ENCODE results near the gene ZNF586. TPM values are rescaled to one million over a fixed set of nuclear protein-coding genes. Genes with fewer than 3 reads are reported as not detected.

ZNF586 gene
- total and polyA plus RNA-seq, 10 of the 15 experiments (the other 5 are each of a cell fraction or from before 2014, with no cell fraction given), result 3.9 to 24.2 (median 15.0) TPM

DNA sequence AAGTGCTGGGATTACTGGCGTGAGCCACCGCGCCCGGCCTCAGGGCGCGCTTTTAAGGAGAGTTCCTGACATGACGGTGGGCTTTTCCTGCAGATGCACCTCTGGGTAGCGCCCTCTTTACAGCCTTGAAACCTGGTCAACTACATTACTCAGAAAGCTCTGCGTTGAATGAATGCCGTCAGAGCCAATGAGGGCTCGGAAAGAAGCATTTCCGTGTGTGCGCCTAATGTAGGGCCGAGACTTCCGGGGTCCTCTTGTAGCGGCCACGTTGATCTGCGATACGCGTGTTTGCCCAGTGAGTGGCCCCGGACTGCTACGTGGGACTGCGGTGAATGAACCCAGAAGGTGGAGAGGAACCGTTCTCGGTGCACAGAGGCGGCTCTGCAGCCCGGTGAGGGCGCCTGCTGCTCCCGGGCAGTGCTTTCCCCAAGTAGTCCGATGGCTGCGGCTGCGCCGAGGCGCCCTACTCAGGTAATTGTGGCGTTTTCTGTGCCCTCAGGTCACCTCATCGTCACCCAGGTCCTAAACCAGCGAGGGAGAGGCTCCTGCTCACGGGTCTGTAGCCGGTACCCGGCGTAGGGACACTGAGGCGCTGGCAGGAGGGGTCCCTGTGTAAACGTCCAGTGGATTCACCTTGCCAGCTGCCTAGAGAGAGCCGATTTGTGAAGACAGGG lies 50.1 kb downstream of the ZNF586 start:
- in situ Hi-C loops (cut with MboI), result loop anchor here (25.0 kb wide), 1 partner anchor 1682 kb away; the partner anchor contains the start of gene ZNF444
- RAD21 ChIA-PET (ENCODE audit: unreplicated experiment), result interaction anchor here (1.0 to 1.6 kb wide), 6 partner anchors 8 to 77 kb away, joined by 3 to 5 read pairs (median 4); partner anchors contain the start of gene ZNF586
- FAIRE-seq, result peak; percentile 81
- TF ChIP-seq SUZ12 (IDR thresholded peaks at IDR 0.05; ENCODE audit: unreplicated experiment) (no peak), ZNF207 (IDR thresholded peaks at IDR 0.05; ENCODE audit: borderline replicate concordance) (no peak; the same call in 1 of the 2 replicates), NFXL1 (IDR thresholded peaks at IDR 0.05; ENCODE audit: borderline replicate concordance) (no peak), SIX5 (IDR thresholded peaks at IDR 0.05; ENCODE audit: low read depth, low read length, severe bottlenecking) (peak; percentile 56), PAX8 (IDR thresholded peaks at IDR 0.05) (no peak), HDAC6 (IDR thresholded peaks at IDR 0.05; ENCODE audit: unreplicated experiment) (no peak), CHD2 (IDR thresholded peaks at IDR 0.05; ENCODE audit: borderline replicate concordance, low read depth, low read length) (peak; percentile 81; the same call in 1 of the 2 replicates), E2F4 (IDR thresholded peaks at IDR 0.05; ENCODE audit: low read depth, low read length) (no peak), CBX5 (IDR thresholded peaks at IDR 0.05; ENCODE audit: low read depth) (no peak), FOS (IDR thresholded peaks at IDR 0.05; ENCODE audit: borderline replicate concordance, extremely low read depth, insufficient read length) (no peak), POU2F2 (IDR thresholded peaks at IDR 0.05; ENCODE audit: borderline replicate concordance, low read depth, low read length) (0 out of 3 replicates have a peak, but pooled peaks have one; percentile 38), LARP7 (IDR thresholded peaks at IDR 0.05) (peak; percentile 70; the same call in 1 of the 2 replicates), CREB1 (IDR thresholded peaks at IDR 0.05; ENCODE audit: low read depth) (peak; percentile 79), NFIC (IDR thresholded peaks at IDR 0.05; ENCODE audit: low read depth, low read length) (no peak), TBL1XR1 (IDR thresholded peaks at IDR 0.05; ENCODE audit: low read depth, low read length) (no peak)
- TF ChIP-seq, protein P1, sequence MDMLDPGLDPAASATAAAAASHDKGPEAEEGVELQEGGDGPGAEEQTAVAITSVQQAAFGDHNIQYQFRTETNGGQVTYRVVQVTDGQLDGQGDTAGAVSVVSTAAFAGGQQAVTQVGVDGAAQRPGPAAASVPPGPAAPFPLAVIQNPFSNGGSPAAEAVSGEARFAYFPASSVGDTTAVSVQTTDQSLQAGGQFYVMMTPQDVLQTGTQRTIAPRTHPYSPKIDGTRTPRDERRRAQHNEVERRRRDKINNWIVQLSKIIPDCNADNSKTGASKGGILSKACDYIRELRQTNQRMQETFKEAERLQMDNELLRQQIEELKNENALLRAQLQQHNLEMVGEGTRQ (IDR thresholded peaks at IDR 0.05; ENCODE audit: borderline replicate concordance, low read depth, low read length), result no peak
- TF ChIP-seq, protein P2, sequence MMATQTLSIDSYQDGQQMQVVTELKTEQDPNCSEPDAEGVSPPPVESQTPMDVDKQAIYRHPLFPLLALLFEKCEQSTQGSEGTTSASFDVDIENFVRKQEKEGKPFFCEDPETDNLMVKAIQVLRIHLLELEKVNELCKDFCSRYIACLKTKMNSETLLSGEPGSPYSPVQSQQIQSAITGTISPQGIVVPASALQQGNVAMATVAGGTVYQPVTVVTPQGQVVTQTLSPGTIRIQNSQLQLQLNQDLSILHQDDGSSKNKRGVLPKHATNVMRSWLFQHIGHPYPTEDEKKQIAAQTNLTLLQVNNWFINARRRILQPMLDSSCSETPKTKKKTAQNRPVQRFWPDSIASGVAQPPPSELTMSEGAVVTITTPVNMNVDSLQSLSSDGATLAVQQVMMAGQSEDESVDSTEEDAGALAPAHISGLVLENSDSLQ (IDR thresholded peaks at IDR 0.05), result peak; percentile 98
- TF ChIP-seq, protein P3, sequence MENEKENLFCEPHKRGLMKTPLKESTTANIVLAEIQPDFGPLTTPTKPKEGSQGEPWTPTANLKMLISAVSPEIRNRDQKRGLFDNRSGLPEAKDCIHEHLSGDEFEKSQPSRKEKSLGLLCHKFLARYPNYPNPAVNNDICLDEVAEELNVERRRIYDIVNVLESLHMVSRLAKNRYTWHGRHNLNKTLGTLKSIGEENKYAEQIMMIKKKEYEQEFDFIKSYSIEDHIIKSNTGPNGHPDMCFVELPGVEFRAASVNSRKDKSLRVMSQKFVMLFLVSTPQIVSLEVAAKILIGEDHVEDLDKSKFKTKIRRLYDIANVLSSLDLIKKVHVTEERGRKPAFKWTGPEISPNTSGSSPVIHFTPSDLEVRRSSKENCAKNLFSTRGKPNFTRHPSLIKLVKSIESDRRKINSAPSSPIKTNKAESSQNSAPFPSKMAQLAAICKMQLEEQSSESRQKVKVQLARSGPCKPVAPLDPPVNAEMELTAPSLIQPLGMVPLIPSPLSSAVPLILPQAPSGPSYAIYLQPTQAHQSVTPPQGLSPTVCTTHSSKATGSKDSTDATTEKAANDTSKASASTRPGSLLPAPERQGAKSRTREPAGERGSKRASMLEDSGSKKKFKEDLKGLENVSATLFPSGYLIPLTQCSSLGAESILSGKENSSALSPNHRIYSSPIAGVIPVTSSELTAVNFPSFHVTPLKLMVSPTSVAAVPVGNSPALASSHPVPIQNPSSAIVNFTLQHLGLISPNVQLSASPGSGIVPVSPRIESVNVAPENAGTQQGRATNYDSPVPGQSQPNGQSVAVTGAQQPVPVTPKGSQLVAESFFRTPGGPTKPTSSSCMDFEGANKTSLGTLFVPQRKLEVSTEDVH (IDR thresholded peaks at IDR 0.05; ENCODE audit: low read depth, partially characterized antibody), result peak; percentile 74

More for the DNA sequence above, 50.1 kb downstream of the ZNF586 start:
- WGBS (ENCODE audit: insufficient coverage, insufficient replicate concordance, low lambda C conversion rate, missing lambda C conversion rate), result under 1% methylated on average over 44 of the region's 44 CpGs
- SMC1A ChIA-PET (ENCODE audit: uncharacterized antibody, unreplicated experiment), result interaction anchor here (0.6 to 2.5 kb wide), 8 partner anchors 12 to 413 kb away, joined by 3 to 7 read pairs (median 3); partner anchors contain the start of gene ZNF776
- Histone ChIP-seq H3K9me3 (replicated peaks; ENCODE audit: control insufficient read depth, insufficient read depth, low read length) (no peaks in the 10 kb centered on the region), H3K9ac (ENCODE audit: control insufficient read depth, insufficient read depth, low read length) (peak overlapping the region; percentile 87), H3K4me2 (ENCODE audit: control insufficient read depth, insufficient read depth) (peak overlapping the region; percentile 94), H3K27me3 (replicated peaks in 1 of 2; ENCODE audit: control insufficient read depth in 2 of 2, insufficient read depth in 2 of 2, low read length in 1 of 2) (no peaks in the 10 kb centered on the region), H3K27ac (ENCODE audit: control insufficient read depth, insufficient read depth) (peak overlapping the region; percentile 72), H3K4me3 (peak overlapping the region; percentile 90), H3K36me3 (ENCODE audit: control insufficient read depth in 2 of 2, insufficient read depth in 2 of 2, low read length in 1 of 2) (peaks cover 0 to 7% of the 10 kb centered on the region in 2 experiments; a peak in 1 of 4 replicates), H4K20me1 (ENCODE audit: control insufficient read depth, insufficient read depth) (no peaks in the 10 kb centered on the region), H2AFZ (ENCODE audit: control insufficient read depth, low read depth, low read length) (peak overlapping the region; percentile 62), H3K4me1 (ENCODE audit: control insufficient read depth, insufficient read depth, low read length) (peaks cover 4% of the 10 kb centered on the region; the same call in 1 of the 2 replicates), H3K79me2 (ENCODE audit: control insufficient read depth, insufficient read depth, low read length) (peaks cover 34% of the 10 kb centered on the region)
- intact Hi-C loops (cut with micrococcal nuclease; ENCODE audit: unreplicated experiment), result no loop called here
- ATAC-seq (peak; percentile 92), DNase-seq (ENCODE audit: low read depth, low spot score) (peak; percentile 90)
- CTCF ChIA-PET, result interaction anchor here (0.9 to 2.0 kb wide), 9 partner anchors 9 to 86 kb away, joined by 3 to 8 read pairs (median 4); partner anchors contain the start of gene ZNF587B
- BruUV-seq (replicated peaks), result no TSS peak
- POLR2A ChIA-PET, result no interaction called here
